Small intestine (tissue), 7 donors: ENCODE measurements around the gene FAM24A. TPM values are rescaled to one million over a fixed set of nuclear protein-coding genes. Genes with fewer than 3 reads are reported as not detected.

Source experiments
- DNase-seq, 2 donors: peaks; one replicate each; pipeline versions ENCODE4 v3.0.0 to v3.0.0-alpha.2; 2013
- FAIRE-seq: peaks from 2 replicates; lab custom pipeline; 2012; peaks lifted over from hg19 to GRCh38; lab: Jason Lieb, UNC
- H3K27ac ChIP-seq, 3 donors: one replicate each; pipeline ENCODE4 v1.5.1; 2013; ENCODE audit warnings: low read length in 2 of 3, mild to moderate bottlenecking in 2 of 3, control low read depth in 1 of 3, inconsistent platforms in 1 of 3, low read depth in 1 of 3, moderate library complexity in 1 of 3
- H3K27me3 ChIP-seq, 3 donors: one replicate each; pipeline ENCODE4 v1.6.1; 2013; ENCODE audit warnings: low read length in 3 of 3, inconsistent platforms in 1 of 3; ENCODE audit not compliant: control insufficient read depth in 3 of 3, insufficient read depth in 3 of 3
- H3K36me3 ChIP-seq, 3 donors: one replicate each; pipeline ENCODE4 v1.6.1; 2013; ENCODE audit warnings: low read length in 3 of 3, inconsistent platforms in 1 of 3, low read depth in 1 of 3, mild to moderate bottlenecking in 1 of 3, moderate library complexity in 1 of 3; ENCODE audit not compliant: control insufficient read depth in 3 of 3, insufficient read depth in 2 of 3
- H3K4me1 ChIP-seq, 3 donors: one replicate each; pipeline ENCODE4 v1.6.1; 2013; ENCODE audit warnings: low read length in 2 of 3, inconsistent platforms in 1 of 3, low read depth in 1 of 3, mild to moderate bottlenecking in 1 of 3, moderate library complexity in 1 of 3; ENCODE audit not compliant: control insufficient read depth in 3 of 3, insufficient read depth in 2 of 3
- H3K4me3 ChIP-seq, 3 donors: one replicate each; pipeline ENCODE4 v1.5.1; 2013; ENCODE audit warnings: low read length in 3 of 3, control low read depth in 1 of 3, inconsistent platforms in 1 of 3, low read depth in 1 of 3, mild to moderate bottlenecking in 1 of 3, moderate library complexity in 1 of 3
- H3K9me3 ChIP-seq, 2 donors: one replicate each; pipeline ENCODE4 v1.6.1; 2013; ENCODE audit warnings: low read depth in 1 of 2, low read length in 1 of 2; ENCODE audit not compliant: control insufficient read depth in 2 of 2, insufficient read depth in 1 of 2
- WGBS, 3 donors: extraction: QIAGEN DNeasy Blood & Tissue Kit; methylation state at CpG; one replicate each; pipeline ENCODE4 v1.1.7; 2013; 5-methylcytosine and 5-hydroxymethylcytosine counted together
- polyA plus RNA-seq, 4 donors: library from polyadenylated mRNA; stranded (reverse) in 3 of 4; unstranded in 1 of 4; fragments of 200-250 nt in 3 of 4; fragments of 120-200 nt in 1 of 4; gene quantifications; one replicate each; pipeline versions ENCODE4 v1.2.1 to v1.2.3, GENCODE V29; 2013
- donor health status: healthy with polysubstance abuse.
- donor health status: control.
- donor health status: control.
- donor health status: Bipolar disorder and iron deficiency.
- donor health status: healthy.

Gene FAM24A
- polyA plus RNA-seq, 4 donors: not detected

DNA sequence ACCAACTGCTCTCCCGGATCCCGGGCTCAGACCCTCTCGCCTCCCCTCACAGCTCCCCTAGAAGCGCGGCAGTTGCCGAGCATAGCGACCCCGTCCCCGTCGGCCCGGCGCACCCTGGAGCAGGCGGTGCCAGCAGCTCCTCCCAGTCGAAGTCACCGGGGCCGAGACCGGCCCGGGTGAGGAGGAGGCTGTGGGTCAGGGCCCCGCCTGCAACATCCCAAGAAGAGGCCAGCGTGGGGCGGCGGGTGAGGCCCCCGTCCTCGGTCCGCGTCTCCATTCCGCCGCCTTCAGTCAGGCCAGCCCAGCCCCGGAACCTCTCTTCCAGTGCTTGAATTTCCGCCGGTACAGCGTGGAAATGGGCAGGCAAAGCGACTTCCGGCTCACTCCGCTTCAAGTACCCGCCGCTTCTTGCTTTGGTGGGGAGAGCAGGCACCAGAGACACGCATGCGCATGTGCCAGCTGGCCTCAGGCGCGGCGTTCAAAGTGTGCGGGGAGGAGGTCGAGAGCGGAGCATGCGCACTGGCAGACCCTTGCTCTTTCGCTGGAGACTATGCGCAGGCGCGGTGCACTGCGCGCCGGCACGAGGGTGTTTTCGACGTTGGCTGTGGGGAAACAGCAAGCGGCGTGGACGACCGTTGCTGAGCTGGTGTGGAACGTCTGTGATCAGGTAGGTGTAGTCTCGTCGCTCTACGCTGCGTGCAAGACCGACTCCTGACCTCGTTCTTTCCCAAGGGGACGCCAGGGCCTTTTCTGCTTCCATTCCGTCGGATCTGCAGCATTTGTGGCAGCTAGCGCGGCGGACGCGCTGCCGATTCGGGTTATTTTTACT, 43.7 kb downstream of the FAM24A start, which contains the start of gene C10orf88:
TSS of gene C10orf88 (minus strand) at position 326 of the 829 bp plus-strand sequence. CDS start at position 277, 49 bp downstream.
- H3K4me3 ChIP-seq: peak within 1 kb of the TSS; percentile 63 to 93 (median 66)
- peaks cover 0 to 6% (median 0%) of the 10 kb centered on the region in 3 donors for H3K27me3 ChIP-seq
- DNase-seq (peak; percentile 99), FAIRE-seq (no peak)
- WGBS, 3 donors: 5 to 10% (median 10%) methylated on average over 71 to 77 of the region's 77 CpGs
- H3K36me3 ChIP-seq: no peaks in the 10 kb centered on the region
- H3K4me1 ChIP-seq: peaks cover 0 to 8% (median 3%) of the 10 kb centered on the region in 3 donors
- H3K9me3 ChIP-seq: peaks cover 0 to 8% of the 10 kb centered on the region in 2 donors
- H3K27ac ChIP-seq: peak within 1 kb of the TSS; percentile 36 to 78 (median 53)

DNA sequence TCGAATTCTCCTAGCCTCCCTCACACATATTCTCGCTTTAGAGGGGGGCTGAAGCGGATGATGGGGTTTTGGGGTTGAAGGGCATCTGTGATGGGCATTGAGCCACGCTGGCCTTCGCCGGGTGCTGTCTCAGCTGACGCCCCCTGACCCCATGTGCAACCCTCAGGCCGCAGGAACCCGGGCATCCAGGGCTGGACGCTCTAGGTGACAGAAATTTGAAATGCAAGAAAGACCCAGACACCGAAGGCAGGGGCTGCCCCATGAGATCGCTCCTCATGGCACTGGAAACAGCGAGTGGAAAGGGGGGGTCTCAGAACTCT, 44.3 kb downstream of the FAM24A start:
- Histone ChIP-seq H3K27ac (peak overlapping the region in 1 of 3 donors; percentile 24), H3K9me3 (peaks cover 0 to 8% of the 10 kb centered on the region in 2 donors), H3K4me1 (peaks cover 0 to 8% (median 3%) of the 10 kb centered on the region in 3 donors), H3K27me3 (peaks cover 0 to 6% (median 0%) of the 10 kb centered on the region in 3 donors), H3K4me3 (peak overlapping the region in 1 of 3 donors; percentile 93), H3K36me3 (no peaks in the 10 kb centered on the region)
- no peak for FAIRE-seq
- 68 to 82% (median 75%) methylated on average over 13 of the region's 13 CpGs for WGBS, 3 donors
- DNase-seq: no peak

DNA sequence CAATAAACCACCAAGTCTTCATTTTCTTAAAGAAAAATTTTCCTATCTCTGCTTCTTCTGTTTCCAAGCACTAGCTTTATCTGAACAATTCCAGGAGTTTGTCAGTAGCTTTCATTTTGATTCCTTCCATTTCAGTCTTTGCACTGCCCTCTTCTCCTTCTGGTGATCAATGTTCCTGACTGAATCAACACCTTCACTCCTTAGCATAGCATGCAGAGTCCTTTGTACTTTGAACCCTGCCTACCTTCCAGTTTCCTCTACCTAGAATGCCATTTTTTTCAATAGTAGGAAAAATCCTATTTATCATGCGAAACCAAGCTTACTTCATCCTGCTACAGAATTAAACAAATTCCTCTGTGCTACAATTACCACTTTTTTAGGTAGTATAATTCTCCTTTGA, 45.5 kb downstream of the FAM24A start:
- Histone ChIP-seq H3K27ac (no peak overlapping the region), H3K4me3 (no peak overlapping the region), H3K9me3 (peaks cover 0 to 8% of the 10 kb centered on the region in 2 donors), H3K36me3 (no peaks in the 10 kb centered on the region), H3K27me3 (peaks cover 0 to 6% (median 0%) of the 10 kb centered on the region in 3 donors), H3K4me1 (peaks cover 0 to 8% (median 3%) of the 10 kb centered on the region in 3 donors)
- FAIRE-seq: no peak
- DNase-seq: peak; percentile 37 to 73
- 83 to 94% (median 87%) methylated on average over 1 of the region's 1 CpG for WGBS, 3 donors

DNA sequence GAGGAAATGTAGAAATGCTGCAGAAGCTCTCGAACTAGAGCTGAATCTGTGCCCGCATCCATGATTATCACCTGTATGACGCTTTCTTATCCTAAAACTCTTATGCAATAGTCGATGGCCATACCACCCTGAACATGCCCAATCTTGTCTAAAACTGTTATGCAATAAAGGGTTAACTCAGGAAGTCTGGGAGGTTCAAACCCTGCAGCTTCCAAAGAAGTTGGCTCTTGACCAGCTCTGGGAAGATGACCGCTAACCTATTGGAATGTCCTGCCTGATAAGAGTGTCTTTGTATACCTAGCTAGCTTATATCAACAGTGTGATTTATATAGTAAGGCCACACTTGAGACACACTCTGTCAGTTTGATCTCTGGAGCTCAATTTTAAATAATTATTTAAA, 47.1 kb downstream of the FAM24A start:
- no peak for FAIRE-seq
- no peak overlapping the region for H3K4me3 ChIP-seq
- H3K27ac ChIP-seq: no peak overlapping the region
- H3K9me3 ChIP-seq: peaks cover 0 to 8% of the 10 kb centered on the region in 2 donors
- H3K4me1 ChIP-seq: peaks cover 0 to 8% (median 3%) of the 10 kb centered on the region in 3 donors
- 76 to 83% (median 77%) methylated on average over 5 of the region's 5 CpGs for WGBS, 3 donors
- H3K36me3 ChIP-seq: no peaks in the 10 kb centered on the region
- peak in 1 of 2 donors; percentile 7 for DNase-seq
- peaks cover 0 to 6% (median under 1%) of the 10 kb centered on the region in 3 donors for H3K27me3 ChIP-seq

DNA sequence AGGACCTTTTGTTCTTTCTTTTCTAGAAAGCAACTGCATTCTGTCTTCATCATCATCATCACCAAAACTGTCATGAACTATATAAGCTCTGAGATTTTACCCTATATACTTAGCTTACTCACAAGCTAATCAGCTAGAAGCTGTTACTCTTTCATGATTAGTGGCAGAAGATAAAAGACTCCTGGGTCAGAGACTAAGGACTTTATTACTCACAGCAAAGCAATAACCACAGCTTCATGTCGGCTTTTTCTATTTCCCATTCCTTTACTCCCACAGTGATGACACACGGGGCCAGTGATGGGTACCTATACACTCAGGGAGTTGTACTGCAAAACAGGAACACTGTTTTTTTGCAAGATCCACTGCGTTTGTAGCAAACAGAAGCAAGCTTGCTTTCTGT, 52.0 kb downstream of the FAM24A start:
- no peaks in the 10 kb centered on the region for H3K4me1 ChIP-seq
- 39 to 48% (median 48%) methylated on average over 3 of the region's 3 CpGs for WGBS, 3 donors
- peaks cover 0 to 2% (median 0%) of the 10 kb centered on the region in 3 donors for H3K27me3 ChIP-seq
- DNase-seq (peak in 1 of 2 donors; percentile 55), FAIRE-seq (no peak)
- H3K36me3 ChIP-seq: no peaks in the 10 kb centered on the region
- H3K9me3 ChIP-seq: peaks cover 2 to 19% of the 10 kb centered on the region in 2 donors
- no peak overlapping the region for H3K4me3 ChIP-seq
- no peak overlapping the region for H3K27ac ChIP-seq

Other genes starting within 250 kb of the FAM24A start
- gene C10orf120, start 210.8 kb upstream of the FAM24A start, polyA plus RNA-seq: not detected
- 1 to 10 TPM in 2 of 4 donors, under 1 TPM in 2; 0.67 to 3.2 (median 1.5) TPM for gene CUZD1, start 64.8 kb upstream of the FAM24A start, polyA plus RNA-seq
- 1 to 10 TPM in 2 of 4 donors, not detected in 2; 3.9 to 5.7 TPM for gene FAM24B, start 31.0 kb upstream of the FAM24A start, polyA plus RNA-seq
- gene C10orf88, start 43.6 kb downstream of the FAM24A start, polyA plus RNA-seq: 1 to 10 TPM; 2.7 to 9.1 (median 4.8) TPM
- 1 to 10 TPM; 1.4 to 6.1 (median 2.9) TPM for gene PSTK, start 69.8 kb downstream of the FAM24A start, polyA plus RNA-seq
- gene IKZF5, start 98.2 kb downstream of the FAM24A start, polyA plus RNA-seq: 10 to 100 TPM in 2 of 4 donors, 1 to 10 TPM in 2; 5.1 to 17.3 (median 12.0) TPM
- 10 to 100 TPM in 3 of 4 donors, 1 to 10 TPM in 1; 7.7 to 26.4 (median 13.5) TPM for gene ACADSB, start 98.4 kb downstream of the FAM24A start, polyA plus RNA-seq
- gene HMX3, start 225.4 kb downstream of the FAM24A start, polyA plus RNA-seq: under 1 TPM in 2 of 4 donors, not detected in 2; 0.31 to 0.51 TPM
- under 1 TPM in 2 of 4 donors, not detected in 2; 0.12 to 0.48 TPM for gene HMX2, start 237.5 kb downstream of the FAM24A start, polyA plus RNA-seq
- 10 to 100 TPM; 37.6 to 83.6 (median 63.8) TPM for gene BUB3, start 243.8 kb downstream of the FAM24A start, polyA plus RNA-seq